ENCODE data around the gene CSF3R. TPM values are rescaled to one million over a fixed set of nuclear protein-coding genes. Genes with fewer than 3 reads are reported as not detected.

The CSF3R gene
- total and polyA plus RNA-seq, 4 experiments from 2014 or later, result 0.61 to 0.87 TPM; not detected in 2

DNA sequence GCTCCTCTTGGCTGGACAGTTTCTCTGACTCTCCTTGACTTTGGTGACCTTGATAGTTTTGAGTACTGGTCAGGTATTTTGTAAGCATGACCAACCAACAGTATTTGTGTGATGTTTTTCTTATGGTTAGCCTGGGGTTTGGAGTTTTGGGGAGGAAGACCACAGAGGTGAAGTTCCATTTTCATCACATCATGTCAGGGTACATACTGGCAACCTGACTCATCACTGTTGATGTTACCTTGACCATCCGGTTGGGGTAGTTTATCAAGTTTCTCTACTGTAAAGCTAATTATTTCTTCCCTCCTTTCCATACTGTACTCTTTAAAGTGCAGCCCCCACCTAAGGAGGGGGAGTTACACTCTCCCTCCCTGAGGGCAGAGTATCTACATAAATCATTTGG lies 45.9 kb downstream of the CSF3R start:
- intact Hi-C loops (cut with micrococcal nuclease), result no loop called here
- CTCF ChIA-PET (ENCODE audit: partially characterized antibody), result no interaction called here
- no peak for DNase-seq

DNA sequence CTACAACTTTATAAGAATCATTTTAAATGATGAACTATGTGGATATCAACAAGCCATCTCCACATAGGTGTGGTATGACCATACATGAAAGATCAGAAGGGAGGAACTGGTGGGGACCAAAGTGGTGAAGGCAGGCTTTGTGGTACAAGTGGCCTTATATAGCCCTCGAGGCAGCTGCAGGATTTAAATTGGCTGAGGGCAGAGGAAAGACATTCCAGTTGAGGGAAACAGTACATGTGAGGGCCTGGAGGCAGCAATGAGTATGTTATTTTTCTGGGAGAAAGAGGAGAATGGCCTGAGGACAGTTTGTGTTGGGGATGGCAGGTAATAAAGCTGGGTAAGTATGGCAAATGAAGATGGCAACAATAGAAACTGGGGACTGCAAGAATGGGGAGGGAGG lies 49.6 kb downstream of the CSF3R start:
- no peaks in the 10 kb centered on the region for H3K4me1 Mint-ChIP-seq
- H3K9me3 Mint-ChIP-seq, result no peaks in the 10 kb centered on the region
- no peak overlapping the region for H3K27ac Mint-ChIP-seq
- CTCF ChIA-PET (ENCODE audit: partially characterized antibody), result no interaction called here
- Histone ChIP-seq H3K4me3 (ENCODE audit: low read length in 2 of 2) (no peak overlapping the region), H3K27me3 (ENCODE audit: insufficient read depth, low read length) (no peaks in the 10 kb centered on the region), H3K4me1 (ENCODE audit: insufficient read depth, low read length) (no peaks in the 10 kb centered on the region), H3K9me3 (ENCODE audit: control insufficient read depth in 1 of 2, low read length in 2 of 2) (no peaks in the 10 kb centered on the region), H3K27ac (ENCODE audit: low read depth, low read length) (no peak overlapping the region), H3K36me3 (ENCODE audit: insufficient read depth, low read length) (no peaks in the 10 kb centered on the region)
- no peak for DNase-seq
- H3K27me3 Mint-ChIP-seq, result peaks cover 2% of the 10 kb centered on the region in 2 donors
- intact Hi-C loops (cut with micrococcal nuclease), result no loop called here
- H3K36me3 Mint-ChIP-seq, result no peaks in the 10 kb centered on the region
- POLR2A ChIA-PET (ENCODE audit: partially characterized antibody), result no interaction called here
- no peak overlapping the region for H3K4me3 Mint-ChIP-seq

More for the DNA sequence above, 45.9 kb downstream of the CSF3R start:
- no peak overlapping the region for H3K4me3 ChIP-seq (ENCODE audit: low read length in 2 of 2)
- H3K4me1 ChIP-seq (ENCODE audit: insufficient read depth, low read length), result no peaks in the 10 kb centered on the region
- no peak overlapping the region for H3K4me3 Mint-ChIP-seq
- H3K27ac Mint-ChIP-seq, result no peak overlapping the region
- H3K4me1 Mint-ChIP-seq, result no peaks in the 10 kb centered on the region
- POLR2A ChIA-PET (ENCODE audit: partially characterized antibody), result interaction anchor here (0.6 kb wide), 1 partner anchor 17 kb away, joined by 3 read pairs; no protein-coding TSS in a partner anchor
- H3K9me3 ChIP-seq (ENCODE audit: control insufficient read depth in 1 of 2, low read length in 2 of 2), result no peaks in the 10 kb centered on the region
- no peaks in the 10 kb centered on the region for H3K36me3 ChIP-seq (ENCODE audit: insufficient read depth, low read length)
- H3K27me3 Mint-ChIP-seq, result no peaks in the 10 kb centered on the region
- H3K36me3 Mint-ChIP-seq, result no peaks in the 10 kb centered on the region
- no peak overlapping the region for H3K27ac ChIP-seq (ENCODE audit: low read depth, low read length)
- H3K27me3 ChIP-seq (ENCODE audit: insufficient read depth, low read length), result no peaks in the 10 kb centered on the region
- H3K9me3 Mint-ChIP-seq, result no peaks in the 10 kb centered on the region

DNA sequence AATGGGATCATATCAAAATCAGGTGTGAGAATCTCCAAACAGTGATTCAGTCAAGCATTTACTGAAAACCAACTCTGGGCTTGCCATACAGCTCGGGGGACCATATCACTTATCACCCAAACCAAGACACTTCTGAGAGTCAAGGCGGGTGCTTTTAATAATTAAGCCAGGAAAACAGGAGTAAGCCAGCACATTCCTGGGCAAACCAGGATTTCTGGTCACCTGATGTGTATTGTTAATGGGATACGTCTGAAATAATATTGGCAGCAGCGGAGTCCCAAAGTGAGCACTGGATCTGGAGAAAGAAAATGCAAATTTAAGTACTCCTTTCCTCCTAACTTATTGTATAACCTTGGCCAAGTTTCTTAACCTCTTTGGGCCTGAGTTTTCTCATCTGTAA lies 50.1 kb downstream of the CSF3R start:
- Histone ChIP-seq H3K27me3 (ENCODE audit: insufficient read depth, low read length) (no peaks in the 10 kb centered on the region), H3K9me3 (ENCODE audit: control insufficient read depth in 1 of 2, low read length in 2 of 2) (no peaks in the 10 kb centered on the region), H3K4me1 (ENCODE audit: insufficient read depth, low read length) (no peaks in the 10 kb centered on the region), H3K36me3 (ENCODE audit: insufficient read depth, low read length) (no peaks in the 10 kb centered on the region), H3K27ac (ENCODE audit: low read depth, low read length) (no peak overlapping the region), H3K4me3 (ENCODE audit: low read length in 2 of 2) (no peak overlapping the region)
- Mint-ChIP-seq H3K4me3 (no peak overlapping the region), H3K4me1 (no peaks in the 10 kb centered on the region), H3K9me3 (no peaks in the 10 kb centered on the region), H3K27me3 (peaks cover 2% of the 10 kb centered on the region in 2 donors), H3K36me3 (no peaks in the 10 kb centered on the region), H3K27ac (no peak overlapping the region)
- no peak for DNase-seq
- ChIA-PET POLR2A (ENCODE audit: partially characterized antibody) (no interaction called here), CTCF (ENCODE audit: partially characterized antibody) (no interaction called here)
- intact Hi-C loops (cut with micrococcal nuclease), result no loop called here

- H3K27ac ChIP-seq (ENCODE audit: low read depth, low read length), result no peak overlapping the region
- H3K36me3 Mint-ChIP-seq, result no peaks in the 10 kb centered on the region
- no peaks in the 10 kb centered on the region for H3K36me3 ChIP-seq (ENCODE audit: insufficient read depth, low read length)
- H3K9me3 Mint-ChIP-seq, result no peaks in the 10 kb centered on the region
- peaks cover 5 to 8% (median 7%) of the 10 kb centered on the region in 4 donors for H3K4me1 Mint-ChIP-seq
- no peaks in the 10 kb centered on the region for H3K9me3 ChIP-seq (ENCODE audit: control insufficient read depth in 1 of 2, low read length in 2 of 2)
- peaks cover 0 to 2% of the 10 kb centered on the region in 2 donors for H3K27me3 Mint-ChIP-seq
- no peak overlapping the region for H3K4me3 Mint-ChIP-seq
- ChIA-PET CTCF (ENCODE audit: partially characterized antibody) (interaction anchor here (5.8 kb wide), 1 partner anchor 83 kb away, joined by 96 read pairs; no protein-coding TSS in a partner anchor), POLR2A (ENCODE audit: partially characterized antibody) (no interaction called here)
- DNase-seq, result no peak
- no peak overlapping the region for H3K4me3 ChIP-seq (ENCODE audit: low read length in 2 of 2)
- H3K4me1 ChIP-seq (ENCODE audit: insufficient read depth, low read length), result peaks cover 5% of the 10 kb centered on the region
- H3K27me3 ChIP-seq (ENCODE audit: insufficient read depth, low read length), result no peaks in the 10 kb centered on the region
- no peak overlapping the region for H3K27ac Mint-ChIP-seq
- intact Hi-C loops (cut with micrococcal nuclease), result no loop called here
Measured at GRCh38 chr1:36425791-36426190, 56.9 kb downstream of the CSF3R start.

- no peak for DNase-seq
- Mint-ChIP-seq H3K27me3 (no peaks in the 10 kb centered on the region), H3K9me3 (no peaks in the 10 kb centered on the region), H3K36me3 (no peaks in the 10 kb centered on the region), H3K4me3 (peak overlapping the region in 1 of 8 donors; percentile 6), H3K27ac (peak overlapping the region in 5 of 7 donors; percentile 82 to 97 (median 94)), H3K4me1 (peaks cover 19 to 29% (median 22%) of the 10 kb centered on the region in 4 donors)
- ChIA-PET POLR2A (ENCODE audit: partially characterized antibody) (interaction anchor here (0.8 to 1.5 kb wide), 3 partner anchors 25 to 79 kb away, joined by 3 to 6 read pairs (median 3); no protein-coding TSS in a partner anchor), CTCF (ENCODE audit: partially characterized antibody) (interaction anchor here (0.6 to 5.8 kb wide), 8 partner anchors 35 to 321 kb away, joined by 3 to 96 read pairs (median 4); partner anchors contain the start of gene EVA1B)
- no peaks in the 10 kb centered on the region for H3K27me3 ChIP-seq (ENCODE audit: insufficient read depth, low read length)
- intact Hi-C loops (cut with micrococcal nuclease), result loop anchor here (2.0 kb wide), 1 partner anchor 233 kb away; no protein-coding TSS in a partner anchor
- H3K36me3 ChIP-seq (ENCODE audit: insufficient read depth, low read length), result no peaks in the 10 kb centered on the region
- H3K27ac ChIP-seq (ENCODE audit: low read depth, low read length), result peak overlapping the region; percentile 30
- H3K4me3 ChIP-seq (ENCODE audit: low read length in 2 of 2), result no peak overlapping the region
- peaks cover 21% of the 10 kb centered on the region for H3K4me1 ChIP-seq (ENCODE audit: insufficient read depth, low read length)
- H3K9me3 ChIP-seq (ENCODE audit: control insufficient read depth in 1 of 2, low read length in 2 of 2), result no peaks in the 10 kb centered on the region
Measured at GRCh38 chr1:36421649-36422048, 61.1 kb downstream of the CSF3R start.

- no peaks in the 10 kb centered on the region for H3K27me3 ChIP-seq (ENCODE audit: insufficient read depth, low read length)
- Mint-ChIP-seq H3K27me3 (no peaks in the 10 kb centered on the region), H3K27ac (peak overlapping the region; percentile 82 to 97 (median 94)), H3K9me3 (no peaks in the 10 kb centered on the region), H3K36me3 (no peaks in the 10 kb centered on the region), H3K4me1 (peaks cover 19 to 29% (median 22%) of the 10 kb centered on the region in 4 donors), H3K4me3 (peak overlapping the region; percentile 49 to 84 (median 74))
- H3K4me3 ChIP-seq (ENCODE audit: low read length in 2 of 2), result no peak overlapping the region
- CTCF ChIA-PET (ENCODE audit: partially characterized antibody), result interaction anchor here (0.9 to 5.8 kb wide), 9 partner anchors 23 to 271 kb away, joined by 3 to 96 read pairs (median 6); partner anchors contain the start of genes LSM10 and TRAPPC3
- H3K36me3 ChIP-seq (ENCODE audit: insufficient read depth, low read length), result no peaks in the 10 kb centered on the region
- intact Hi-C loops (cut with micrococcal nuclease), result loop anchor here (1.0 to 2.0 kb wide), 8 partner anchors 24 to 322 kb away; partner anchors contain the start of genes LSM10 and TRAPPC3
- H3K9me3 ChIP-seq (ENCODE audit: control insufficient read depth in 1 of 2, low read length in 2 of 2), result no peaks in the 10 kb centered on the region
- peak; percentile 83 to 88 (median 86) for DNase-seq
- POLR2A ChIA-PET (ENCODE audit: partially characterized antibody), result interaction anchor here (0.6 to 1.5 kb wide), 6 partner anchors 24 to 197 kb away, joined by 3 to 6 read pairs (median 3); partner anchors contain the start of gene THRAP3
- peaks cover 21% of the 10 kb centered on the region for H3K4me1 ChIP-seq (ENCODE audit: insufficient read depth, low read length)
- H3K27ac ChIP-seq (ENCODE audit: low read depth, low read length), result peak overlapping the region; percentile 30
Measured at GRCh38 chr1:36420836-36421317, 61.8 kb downstream of the CSF3R start.

DNA sequence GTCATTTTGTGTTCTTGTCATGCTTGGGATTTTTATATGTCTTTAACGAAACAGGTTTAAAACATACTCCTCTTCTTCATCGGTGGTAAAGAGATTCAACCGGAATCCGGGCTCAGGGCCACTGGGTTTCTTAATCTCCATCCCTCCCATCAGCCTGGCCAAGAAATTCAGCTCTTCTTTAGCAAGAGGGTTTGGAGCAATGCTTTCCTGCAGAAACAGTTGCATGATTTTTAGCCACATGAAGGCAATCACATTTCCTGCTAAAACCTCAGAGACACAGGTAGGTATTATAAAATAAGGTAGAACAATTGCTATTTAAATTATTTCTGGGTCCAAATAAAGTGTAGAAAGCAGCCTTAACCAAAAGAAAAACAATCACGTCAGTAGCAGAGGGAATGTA lies 62.3 kb downstream of the CSF3R start:
- H3K27ac ChIP-seq (ENCODE audit: low read depth, low read length), result peak overlapping the region; percentile 30

More for the DNA sequence above, 62.3 kb downstream of the CSF3R start:
- Histone ChIP-seq H3K27me3 (ENCODE audit: insufficient read depth, low read length) (no peaks in the 10 kb centered on the region), H3K36me3 (ENCODE audit: insufficient read depth, low read length) (no peaks in the 10 kb centered on the region), H3K4me3 (ENCODE audit: low read length in 2 of 2) (no peak overlapping the region), H3K9me3 (ENCODE audit: control insufficient read depth in 1 of 2, low read length in 2 of 2) (no peaks in the 10 kb centered on the region), H3K4me1 (ENCODE audit: insufficient read depth, low read length) (peaks cover 21% of the 10 kb centered on the region)
- H3K9me3 Mint-ChIP-seq, result no peaks in the 10 kb centered on the region
- H3K4me3 Mint-ChIP-seq, result peak overlapping the region; percentile 49 to 84 (median 74)
- no peaks in the 10 kb centered on the region for H3K36me3 Mint-ChIP-seq
- no peak for DNase-seq
- peak overlapping the region; percentile 82 to 97 (median 94) for H3K27ac Mint-ChIP-seq
- ChIA-PET POLR2A (ENCODE audit: partially characterized antibody) (interaction anchor here (0.6 to 2.0 kb wide), 6 partner anchors 24 to 196 kb away, joined by 3 to 13 read pairs (median 4); partner anchors contain the start of genes LSM10 and THRAP3), CTCF (ENCODE audit: partially characterized antibody) (interaction anchor here (0.7 to 5.7 kb wide), 12 partner anchors 23 to 318 kb away, joined by 3 to 88 read pairs (median 4); partner anchors contain the start of genes LSM10, SH3D21 and TRAPPC3)
- intact Hi-C loops (cut with micrococcal nuclease), result loop anchor here (1.0 to 2.0 kb wide), 8 partner anchors 23 to 321 kb away; partner anchors contain the start of genes LSM10 and TRAPPC3
- H3K27me3 Mint-ChIP-seq, result no peaks in the 10 kb centered on the region
- peaks cover 19 to 29% (median 22%) of the 10 kb centered on the region in 4 donors for H3K4me1 Mint-ChIP-seq

Data from CD4-positive, alpha-beta memory T cell (primary cell).